Neural crest cell (in vitro differentiated cells): ENCODE results near the gene ZNF497. TPM values are rescaled to one million over a fixed set of nuclear protein-coding genes. Genes with fewer than 3 reads are reported as not detected.

Experiments
- DNase-seq: peaks from one replicate; pipeline ENCODE4 v3.0.0; 2021; ENCODE audit warnings: low read depth, mixed read lengths, low spot score
- H3K27ac Mint-ChIP-seq: one replicate; pipeline ENCODE4 v1.8.0; 2021; ENCODE audit warnings: mild to moderate bottlenecking, mixed read lengths; ENCODE audit not compliant: unreplicated experiment
- H3K27me3 Mint-ChIP-seq: 2 replicates; pipeline ENCODE4 v1.8.0; 2021; ENCODE audit warnings: low read depth, mild to moderate bottlenecking, mixed read lengths
- H3K36me3 Mint-ChIP-seq: 2 replicates; pipeline ENCODE4 v1.8.0; 2021; ENCODE audit warnings: low read depth, mild to moderate bottlenecking, mixed read lengths
- H3K4me1 Mint-ChIP-seq: 2 replicates; pipeline ENCODE4 v1.8.0; 2021; ENCODE audit warnings: mixed read lengths
- H3K4me3 Mint-ChIP-seq: one replicate; pipeline ENCODE4 v1.8.0; 2021; ENCODE audit warnings: mild to moderate bottlenecking, mixed read lengths
- H3K9me3 Mint-ChIP-seq: 2 replicates; pipeline ENCODE4 v1.8.0; 2021; ENCODE audit warnings: mixed read lengths
- CTCF ChIP-seq: fragments of 200-600 bp; sonication (generic); conservative IDR thresholded peaks from 2 replicates; pipeline ENCODE4 v1.5.0; 2021; ENCODE audit warnings: antibody characterized with exemption, mild to moderate bottlenecking
- total RNA-seq: library from RNA; stranded (reverse); gene quantifications from 2 replicates; pipeline ENCODE4 v1.2.1, GENCODE V29; 2021

ZNF497 gene
- total RNA-seq, 1 donor from 2014 or later: 8.4 TPM

GRCh38 chr19:58374200-58374599 lies 11.6 kb upstream of the ZNF497 start:
- no peak for DNase-seq
- no peaks in the 10 kb centered on the region for H3K36me3 Mint-ChIP-seq
- H3K4me3 Mint-ChIP-seq: peak overlapping the region; percentile 1
- TF ChIP-seq CTCF: no peak
- no peaks in the 10 kb centered on the region for H3K27me3 Mint-ChIP-seq
- no peak overlapping the region for H3K27ac Mint-ChIP-seq
- H3K9me3 Mint-ChIP-seq: no peaks in the 10 kb centered on the region
- no peaks in the 10 kb centered on the region for H3K4me1 Mint-ChIP-seq

GRCh38 chr19:58372311-58373133 lies 10.0 kb upstream of the ZNF497 start:
- Mint-ChIP-seq H3K27me3 (no peaks in the 10 kb centered on the region), H3K36me3 (no peaks in the 10 kb centered on the region), H3K9me3 (no peaks in the 10 kb centered on the region), H3K27ac (no peak overlapping the region), H3K4me3 (no peak overlapping the region), H3K4me1 (no peaks in the 10 kb centered on the region)
- DNase-seq: no peak
- peak; percentile 41 for TF ChIP-seq CTCF

GRCh38 chr19:58368561-58369360 lies 6.2 kb upstream of the ZNF497 start:
- H3K4me3 Mint-ChIP-seq: no peak overlapping the region
- TF ChIP-seq CTCF: no peak
- no peaks in the 10 kb centered on the region for H3K27me3 Mint-ChIP-seq
- no peaks in the 10 kb centered on the region for H3K4me1 Mint-ChIP-seq
- DNase-seq: no peak
- H3K9me3 Mint-ChIP-seq: no peaks in the 10 kb centered on the region
- H3K27ac Mint-ChIP-seq: no peak overlapping the region
- H3K36me3 Mint-ChIP-seq: no peaks in the 10 kb centered on the region

- no peak overlapping the region for H3K4me3 Mint-ChIP-seq
- no peak for TF ChIP-seq CTCF
Measured at GRCh38 chr19:58367698-58368454, 5.3 kb upstream of the ZNF497 start.

More at GRCh38 chr19:58367698-58368454, 5.3 kb upstream of the ZNF497 start:
- Mint-ChIP-seq H3K27me3 (no peaks in the 10 kb centered on the region), H3K4me1 (no peaks in the 10 kb centered on the region), H3K36me3 (no peaks in the 10 kb centered on the region), H3K27ac (no peak overlapping the region), H3K9me3 (no peaks in the 10 kb centered on the region)
- no peak for DNase-seq
